Endothelial cell of umbilical vein (primary cell): ENCODE measurements around the gene DYRK1A. TPM values are rescaled to one million over a fixed set of nuclear protein-coding genes. Genes with fewer than 3 reads are reported as not detected.

Experiments used
- BruUV-seq: library from RNA; stranded (reverse); fragments of 400-500 nt; replicated peaks from 2 replicates; lab custom pipeline; 2021; lab: Mats Ljungman, UMichigan
- CTCF ChIA-PET: fragments of 300-600, 350-600 bp; sonication (Branson Sonifier 250); formaldehyde crosslinking; loops from one replicate; lab custom pipeline; 2021; ENCODE audit warnings: antibody characterized with exemption, inconsistent platforms; lab: Charles Lee
- POLR2A ChIA-PET: fragments of 300-600, 350-600 bp; sonication (Branson Sonifier 250); formaldehyde crosslinking; loops from one replicate; lab custom pipeline; 2021; ENCODE audit warnings: antibody characterized with exemption, inconsistent platforms; lab: Charles Lee
- DNase-seq: peaks from one replicate; pipeline ENCODE4 v3.0.0-alpha.2; 2011; ENCODE audit warnings: low read depth, low spot score
- FAIRE-seq: peaks from 2 replicates; lab custom pipeline; 2011; peaks lifted over from hg19 to GRCh38; lab: Jason Lieb, UNC
- H2AFZ ChIP-seq: 2 replicates; pipeline ENCODE4 v1.6.0; 2012; ENCODE audit warnings: low read depth, low read length, control low read depth, inconsistent platforms
- H3K27ac ChIP-seq: 2 replicates; pipeline ENCODE4 v1.5.1; 2011; ENCODE audit warnings: low read depth, mild to moderate bottlenecking, control low read depth, low read length, moderate library complexity; ENCODE audit not compliant: insufficient read depth
- H3K27me3 ChIP-seq, 2 experiments: 2 replicates each; pipeline versions ENCODE4 v1.6.0 to v1.6.1; 2011; ENCODE audit warnings: low read length in 2 of 2, mixed read lengths in 1 of 2; ENCODE audit not compliant: control insufficient read depth in 2 of 2, insufficient read depth in 2 of 2
- H3K36me3 ChIP-seq, 2 experiments: 2 replicates in 1 of 2; 3 replicates in 1 of 2; pipeline ENCODE4 v1.5.1; 2011; ENCODE audit warnings: low read length in 2 of 2, mild to moderate bottlenecking in 1 of 2, moderate library complexity in 1 of 2; ENCODE audit not compliant: control insufficient read depth in 2 of 2, insufficient read depth in 2 of 2; ENCODE audit errors: extremely low read depth in 1 of 2
- H3K4me1 ChIP-seq: 3 replicates; pipeline ENCODE4 v1.5.1; 2011; ENCODE audit warnings: mild to moderate bottlenecking, low read length; ENCODE audit not compliant: control insufficient read depth, insufficient read depth; ENCODE audit errors: extremely low read depth
- H3K4me2 ChIP-seq: 2 replicates; pipeline ENCODE4 v1.6.1; 2011; ENCODE audit warnings: low read length, control low read depth, mixed read lengths; ENCODE audit not compliant: insufficient read depth
- H3K4me3 ChIP-seq, 3 experiments: fragments of 200-600 bp in 1 of 3; sonication (generic), shearing (Covaris generic) in 1 of 3; replicated peaks in 1 of 3; 2 replicates each; pipeline ENCODE4 v1.5.1; 2011 to 2016; ENCODE audit warnings: control low read depth in 3 of 3, low read length in 3 of 3, mild to moderate bottlenecking in 2 of 3, inconsistent platforms in 1 of 3, low read depth in 1 of 3, moderate library complexity in 1 of 3; ENCODE audit not compliant: insufficient read depth in 1 of 3
- H3K79me2 ChIP-seq: 2 replicates; pipeline ENCODE4 v1.6.0; 2012; ENCODE audit warnings: low read length, inconsistent platforms; ENCODE audit not compliant: control insufficient read depth, insufficient read depth
- H3K9ac ChIP-seq: replicated peaks from 2 replicates; pipeline ENCODE3; 2011; ENCODE audit warnings: low read length, control low read depth; ENCODE audit not compliant: insufficient read depth; ENCODE audit errors: extremely low read depth
- H3K9me1 ChIP-seq: replicated peaks from 3 replicates; pipeline ENCODE4 v1.6.0; 2011; ENCODE audit warnings: mild to moderate bottlenecking, low read length; ENCODE audit not compliant: control insufficient read depth, insufficient read depth; ENCODE audit errors: extremely low read depth
- H3K9me3 ChIP-seq: replicated peaks from 2 replicates; pipeline ENCODE4 v1.5.1; 2012; ENCODE audit warnings: low read length, inconsistent platforms; ENCODE audit not compliant: control insufficient read depth, insufficient read depth
- H4K20me1 ChIP-seq: replicated peaks from 2 replicates; pipeline ENCODE3; 2011; ENCODE audit warnings: mild to moderate bottlenecking, low read length; ENCODE audit not compliant: control insufficient read depth, insufficient read depth; ENCODE audit errors: extremely low read depth
- EZH2 ChIP-seq: IDR thresholded peaks from 2 replicates; pipeline ENCODE4 v1.6.1; 2012; ENCODE audit warnings: borderline replicate concordance, low read depth, mild to moderate bottlenecking, moderate library complexity, low read length, inconsistent platforms; ENCODE audit not compliant: severe bottlenecking
- FOS ChIP-seq: IDR thresholded peaks from 2 replicates; pipeline ENCODE4 v1.6.1; 2011; ENCODE audit warnings: mild to moderate bottlenecking, low read length, moderate library complexity, borderline replicate concordance; ENCODE audit not compliant: insufficient read depth
- GATA2 ChIP-seq: IDR thresholded peaks from 2 replicates; pipeline ENCODE4 v1.7.0; 2011; ENCODE audit warnings: low read depth, mild to moderate bottlenecking, moderate library complexity, mixed read lengths, low read length; ENCODE audit not compliant: insufficient read length, insufficient read depth
- JUN ChIP-seq: IDR thresholded peaks from 2 replicates; pipeline ENCODE4 v1.6.1; 2011; ENCODE audit warnings: borderline replicate concordance, low read depth; ENCODE audit not compliant: insufficient read length, insufficient read depth
- MAX ChIP-seq: IDR thresholded peaks from 2 replicates; pipeline ENCODE4 v1.6.1; 2011; ENCODE audit not compliant: insufficient read depth, insufficient read length
- MYC ChIP-seq: IDR thresholded peaks from one replicate; pipeline ENCODE4 v1.6.1; 2011; ENCODE audit warnings: mild to moderate bottlenecking, low read depth, low read length
- POLR2A ChIP-seq: IDR thresholded peaks from 2 replicates; pipeline ENCODE4 v1.6.1; 2012; ENCODE audit warnings: low read depth, mild to moderate bottlenecking, control low read depth, low read length
- POLR2AphosphoS5 ChIP-seq: IDR thresholded peaks from 2 replicates; pipeline ENCODE4 v1.6.1; 2012; ENCODE audit warnings: low read depth, mild to moderate bottlenecking, control low read depth, low read length, moderate library complexity; ENCODE audit not compliant: insufficient read depth
- dilution Hi-C: fragments of 300-500 bp; cut with MboI; formaldehyde crosslinking; loops from one replicate; pipeline ENCODE4 v1.15.0; 2019; ENCODE audit warnings: low sequenced_read_pairs; ENCODE audit not compliant: extremely low pct_ligation_motif_present
- intact Hi-C: fragments of 100-400 bp; cut with micrococcal nuclease; formaldehyde crosslinking; loops from one replicate; pipeline ENCODE4 v1.10.0; 2022
- polyA plus RNA-seq, 4 experiments: library from polyadenylated mRNA; depleted of rRNA in 3 of 4; stranded (reverse) in 3 of 4; unstranded in 1 of 4; fragments of >200 nt; gene quantifications; 2 replicates each; pipeline versions ENCODE4 v1.2.1 to v1.2.3, GENCODE V29; 2011 to 2012; ENCODE audit warnings: missing spikeins in 1 of 4
- total RNA-seq: library from RNA; stranded (reverse); gene quantifications from 2 replicates; pipeline ENCODE4 v1.2.3, GENCODE V29; 2021
- TF ChIP-seq, protein P1 (sequence below), 2 donors: IDR thresholded peaks; 1 replicate in 1 of 2; 2 replicates in 1 of 2; pipeline ENCODE4 v1.5.1; 2011; ENCODE audit warnings: low read length in 2 of 2, mild to moderate bottlenecking in 2 of 2, moderate library complexity in 2 of 2, control low read depth in 1 of 2, inconsistent platforms in 1 of 2, low read depth in 1 of 2; ENCODE audit not compliant: insufficient read depth in 1 of 2; ENCODE audit errors: extremely low read depth in 1 of 2

The DYRK1A gene
- total and polyA plus RNA-seq, 2 donors (not counting 3 experiments of a cell fraction or from before 2014, with no cell fraction given): 51.8 to 53.7 TPM

- no peaks in the 10 kb centered on the region for H4K20me1 ChIP-seq
- no peak overlapping the region for H2AFZ ChIP-seq
- dilution Hi-C loops (no loop called here), intact Hi-C loops (no loop called here)
- BruUV-seq: no TSS peak
- no peak overlapping the region for H3K27ac ChIP-seq
- peaks cover 0 to 4% of the 10 kb centered on the region in 2 experiments for H3K36me3 ChIP-seq
- no peak overlapping the region for H3K4me3 ChIP-seq
- H3K4me2 ChIP-seq: no peak overlapping the region
- DNase-seq (no peak), FAIRE-seq (no peak)
- H3K4me1 ChIP-seq: no peaks in the 10 kb centered on the region
- no peaks in the 10 kb centered on the region for H3K9me3 ChIP-seq
- no peaks in the 10 kb centered on the region for H3K79me2 ChIP-seq
- H3K27me3 ChIP-seq: no peaks in the 10 kb centered on the region
- no peak overlapping the region for H3K9ac ChIP-seq
- TF ChIP-seq FOS: no peak
- TF ChIP-seq, protein P1, sequence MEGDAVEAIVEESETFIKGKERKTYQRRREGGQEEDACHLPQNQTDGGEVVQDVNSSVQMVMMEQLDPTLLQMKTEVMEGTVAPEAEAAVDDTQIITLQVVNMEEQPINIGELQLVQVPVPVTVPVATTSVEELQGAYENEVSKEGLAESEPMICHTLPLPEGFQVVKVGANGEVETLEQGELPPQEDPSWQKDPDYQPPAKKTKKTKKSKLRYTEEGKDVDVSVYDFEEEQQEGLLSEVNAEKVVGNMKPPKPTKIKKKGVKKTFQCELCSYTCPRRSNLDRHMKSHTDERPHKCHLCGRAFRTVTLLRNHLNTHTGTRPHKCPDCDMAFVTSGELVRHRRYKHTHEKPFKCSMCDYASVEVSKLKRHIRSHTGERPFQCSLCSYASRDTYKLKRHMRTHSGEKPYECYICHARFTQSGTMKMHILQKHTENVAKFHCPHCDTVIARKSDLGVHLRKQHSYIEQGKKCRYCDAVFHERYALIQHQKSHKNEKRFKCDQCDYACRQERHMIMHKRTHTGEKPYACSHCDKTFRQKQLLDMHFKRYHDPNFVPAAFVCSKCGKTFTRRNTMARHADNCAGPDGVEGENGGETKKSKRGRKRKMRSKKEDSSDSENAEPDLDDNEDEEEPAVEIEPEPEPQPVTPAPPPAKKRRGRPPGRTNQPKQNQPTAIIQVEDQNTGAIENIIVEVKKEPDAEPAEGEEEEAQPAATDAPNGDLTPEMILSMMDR (IDR thresholded peaks at IDR 0.05; ENCODE audit: extremely low read depth in 1 of 2, insufficient read depth in 1 of 2, low read depth in 1 of 2, low read length in 2 of 2): no peak
- CTCF ChIA-PET: interaction anchor here (0.6 kb wide), 1 partner anchor 218 kb away, joined by 3 read pairs; no protein-coding TSS in a partner anchor
- POLR2A ChIA-PET: no interaction called here
- H3K9me1 ChIP-seq: no peaks in the 10 kb centered on the region
These were observed 155.1 kb downstream of the DYRK1A start for GRCh38 chr21:37521658-37522057.

DNA sequence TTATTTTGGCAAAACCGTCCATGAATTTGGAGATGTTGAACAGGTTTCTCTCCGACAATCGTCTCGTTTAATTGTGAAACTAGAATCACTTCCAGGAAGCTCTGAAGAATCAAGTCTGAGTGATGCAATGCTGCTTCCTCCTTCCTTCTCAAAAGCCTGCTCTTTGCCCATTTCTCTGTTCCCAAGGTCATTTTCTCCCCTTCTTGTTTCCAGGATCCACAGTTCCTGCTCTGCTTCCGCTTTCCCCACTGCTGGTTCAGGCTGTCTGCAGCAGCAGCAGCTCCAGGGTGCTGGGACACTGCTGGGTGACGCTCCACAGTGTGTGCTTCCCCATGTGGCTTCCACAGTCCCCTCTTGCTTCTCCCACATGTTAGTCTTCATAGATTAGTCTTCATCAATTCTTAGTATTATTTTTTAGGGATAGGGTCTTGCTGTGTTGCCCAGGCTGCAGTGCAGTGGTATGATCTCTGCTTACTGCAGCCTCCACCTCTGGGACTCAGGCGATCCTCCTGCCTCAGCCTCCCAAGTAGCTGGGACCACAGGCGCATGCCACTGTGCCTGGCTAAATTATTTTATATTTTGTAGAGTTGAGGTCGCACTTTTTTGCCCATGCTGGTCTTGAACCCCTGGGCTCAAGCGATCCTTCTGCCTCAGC is 156.2 kb downstream of the DYRK1A start:
- Histone ChIP-seq H3K4me1 (no peaks in the 10 kb centered on the region), H2AFZ (no peak overlapping the region), H3K36me3 (no peaks in the 10 kb centered on the region), H3K9me1 (no peaks in the 10 kb centered on the region), H3K79me2 (no peaks in the 10 kb centered on the region), H3K4me3 (no peak overlapping the region), H3K9me3 (no peaks in the 10 kb centered on the region), H3K4me2 (no peak overlapping the region), H3K9ac (no peak overlapping the region), H3K27me3 (no peaks in the 10 kb centered on the region), H4K20me1 (no peaks in the 10 kb centered on the region), H3K27ac (no peak overlapping the region)
- CTCF ChIA-PET: interaction anchor here (1.7 kb wide), 1 partner anchor 42 kb away, joined by 5 read pairs; no protein-coding TSS in a partner anchor
- TF ChIP-seq, protein P1 (IDR thresholded peaks at IDR 0.05; ENCODE audit: extremely low read depth in 1 of 2, insufficient read depth in 1 of 2, low read depth in 1 of 2, low read length in 2 of 2): no peak
- TF ChIP-seq GATA2: no peak
- no peak for TF ChIP-seq MYC
- no peak for TF ChIP-seq POLR2AphosphoS5
- no peak for TF ChIP-seq FOS
- no peak for TF ChIP-seq EZH2
- no peak for TF ChIP-seq POLR2A
- no peak for TF ChIP-seq JUN
- TF ChIP-seq MAX: no peak
- POLR2A ChIA-PET: no interaction called here
- intact Hi-C loops (no loop called here), dilution Hi-C loops (no loop called here)
- FAIRE-seq (no peak), DNase-seq (no peak)
- no TSS peak for BruUV-seq
